Stomach (tissue), 9 donors: Measurements from ENCODE around the gene XPO6. TPM values are rescaled to one million over a fixed set of nuclear protein-coding genes. Genes with fewer than 3 reads are reported as not detected.

Source experiments
- DNase-seq, 2 donors: peaks; one replicate each; pipeline versions ENCODE4 v3.0.0 to v3.0.0-alpha.2; 2013 to 2019
- H3K27ac ChIP-seq, 5 donors: fragments of 200-600 bp in 4 of 5; sonication (generic) in 4 of 5; one replicate each; pipeline ENCODE4 v1.5.1; 2013 to 2019; ENCODE audit warnings: mild to moderate bottlenecking in 1 of 5, moderate library complexity in 1 of 5
- H3K27me3 ChIP-seq, 3 donors: fragments of 200-600 bp; sonication (generic); one replicate each; pipeline ENCODE4 v1.5.1; 2017 to 2019; ENCODE audit warnings: mixed run types in 1 of 3
- H3K36me3 ChIP-seq, 4 donors: fragments of 200-600 bp; sonication (generic); 1 replicate in 3 of 4; 2 replicates in 1 of 4; pipeline ENCODE4 v1.5.1; 2016 to 2019
- H3K4me1 ChIP-seq, 4 donors: fragments of 200-600 bp; sonication (generic); one replicate each; pipeline ENCODE4 v1.5.1; 2016 to 2019
- H3K4me3 ChIP-seq, 4 donors: fragments of 200-600 bp; sonication (generic) in 3 of 4; one replicate each; pipeline ENCODE4 v1.5.1; 2016 to 2019; ENCODE audit warnings: mild to moderate bottlenecking in 1 of 4
- H3K9me3 ChIP-seq, 4 donors: fragments of 200-600 bp; sonication (generic); one replicate each; pipeline ENCODE4 v1.5.1; 2016 to 2019
- EP300 ChIP-seq: sonication (generic); formaldehyde crosslinking; IDR thresholded peaks from one replicate; pipeline ENCODE4 v1.6.1; 2017; ENCODE audit warnings: antibody characterized with exemption
- POLR2A ChIP-seq, 4 donors: fragments of 450-650 bp; IDR thresholded peaks; one replicate each; pipeline ENCODE4 v1.6.1; 2016; ENCODE audit warnings: antibody characterized with exemption in 4 of 4, control low read depth in 2 of 4, mild to moderate bottlenecking in 1 of 4, moderate library complexity in 1 of 4
- POLR2AphosphoS5 ChIP-seq, 3 donors: sonication (generic); formaldehyde crosslinking; IDR thresholded peaks; one replicate each; pipeline ENCODE4 v1.6.1; 2016; ENCODE audit warnings: antibody characterized with exemption in 3 of 3
- WGBS, 5 donors: extraction: QIAGEN DNeasy Blood & Tissue Kit in 3 of 5; methylation state at CpG; one replicate each; pipeline versions ENCODE4 v1.1.5 to v1.1.7; 2013 to 2018; 5-methylcytosine and 5-hydroxymethylcytosine counted together
- intact Hi-C: fragments of 100-400 bp; cut with DNase I; formaldehyde crosslinking; loops from one replicate; pipeline ENCODE4 v1.15.1; 2023; ENCODE audit warnings: low total_unique reads
- polyA plus RNA-seq, 3 donors: library from polyadenylated mRNA; stranded (reverse); fragments of 200-250 nt; gene quantifications; one replicate each; pipeline ENCODE4 v1.2.3, GENCODE V29; 2013
- total RNA-seq, 5 donors: library from RNA; depleted of rRNA; stranded (reverse); fragments of >200 nt; gene quantifications; one replicate each; pipeline versions ENCODE4 v1.1.0 to v1.2.3, GENCODE V29; 2014 to 2016
- TF ChIP-seq, protein P1 (sequence below), 7 experiments: fragments of 450-650 bp in 4 of 7; fragments of 200-600 bp in 3 of 7; sonication (generic) in 3 of 7; IDR thresholded peaks; one replicate each; pipeline ENCODE4 v1.5.1; 2016 to 2019; ENCODE audit warnings: antibody characterized with exemption in 7 of 7, control low read depth in 2 of 7, mild to moderate bottlenecking in 1 of 7
- donor health status: healthy with polysubstance abuse.
- donor health status: Bipolar disorder and iron deficiency.
- donor health status: healthy.

The XPO6 gene
- total and polyA plus RNA-seq, 8 donors: 37.2 to 241 (median 85.2) TPM

DNA sequence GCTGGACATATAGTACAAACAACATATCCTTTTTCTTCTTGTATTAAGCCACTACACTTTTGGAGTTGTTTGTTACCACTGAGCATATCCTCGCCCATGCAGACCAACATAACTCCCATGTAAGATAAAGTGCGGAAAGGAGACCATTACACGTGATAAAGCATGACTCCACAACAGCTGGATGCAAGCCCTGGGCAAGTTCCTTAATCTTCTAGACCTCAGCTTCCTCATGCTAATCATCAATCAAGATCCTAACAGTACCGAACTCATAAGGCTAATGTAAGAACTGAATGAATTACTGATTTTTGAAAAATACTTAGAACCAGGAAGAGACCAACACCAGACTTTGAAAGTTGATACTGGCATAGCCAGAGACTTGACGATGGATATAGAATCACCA is 101.3 kb downstream of the XPO6 start:
- peak in 1 of 2 donors; percentile 4 for DNase-seq
- no peaks in the 10 kb centered on the region for H3K9me3 ChIP-seq
- intact Hi-C loops: no loop called here
- H3K27me3 ChIP-seq: no peaks in the 10 kb centered on the region
- peaks cover 60 to 98% (median 95%) of the 10 kb centered on the region in 4 donors for H3K36me3 ChIP-seq
- peak overlapping the region in 1 of 5 donors; percentile 32 for H3K27ac ChIP-seq
- 64 to 76% (median 74%) methylated on average over 5 of the region's 5 CpGs for WGBS, 5 donors
- peaks cover 0 to 3% (median 0%) of the 10 kb centered on the region in 4 donors for H3K4me1 ChIP-seq
- no peak overlapping the region for H3K4me3 ChIP-seq
- TF ChIP-seq EP300 (no peak), POLR2AphosphoS5 (IDR thresholded peaks at IDR 0.05) (no peak), POLR2A (IDR thresholded peaks at IDR 0.05) (no peak)
- TF ChIP-seq, protein P1, sequence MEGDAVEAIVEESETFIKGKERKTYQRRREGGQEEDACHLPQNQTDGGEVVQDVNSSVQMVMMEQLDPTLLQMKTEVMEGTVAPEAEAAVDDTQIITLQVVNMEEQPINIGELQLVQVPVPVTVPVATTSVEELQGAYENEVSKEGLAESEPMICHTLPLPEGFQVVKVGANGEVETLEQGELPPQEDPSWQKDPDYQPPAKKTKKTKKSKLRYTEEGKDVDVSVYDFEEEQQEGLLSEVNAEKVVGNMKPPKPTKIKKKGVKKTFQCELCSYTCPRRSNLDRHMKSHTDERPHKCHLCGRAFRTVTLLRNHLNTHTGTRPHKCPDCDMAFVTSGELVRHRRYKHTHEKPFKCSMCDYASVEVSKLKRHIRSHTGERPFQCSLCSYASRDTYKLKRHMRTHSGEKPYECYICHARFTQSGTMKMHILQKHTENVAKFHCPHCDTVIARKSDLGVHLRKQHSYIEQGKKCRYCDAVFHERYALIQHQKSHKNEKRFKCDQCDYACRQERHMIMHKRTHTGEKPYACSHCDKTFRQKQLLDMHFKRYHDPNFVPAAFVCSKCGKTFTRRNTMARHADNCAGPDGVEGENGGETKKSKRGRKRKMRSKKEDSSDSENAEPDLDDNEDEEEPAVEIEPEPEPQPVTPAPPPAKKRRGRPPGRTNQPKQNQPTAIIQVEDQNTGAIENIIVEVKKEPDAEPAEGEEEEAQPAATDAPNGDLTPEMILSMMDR (IDR thresholded peaks at IDR 0.05): no peak

DNA sequence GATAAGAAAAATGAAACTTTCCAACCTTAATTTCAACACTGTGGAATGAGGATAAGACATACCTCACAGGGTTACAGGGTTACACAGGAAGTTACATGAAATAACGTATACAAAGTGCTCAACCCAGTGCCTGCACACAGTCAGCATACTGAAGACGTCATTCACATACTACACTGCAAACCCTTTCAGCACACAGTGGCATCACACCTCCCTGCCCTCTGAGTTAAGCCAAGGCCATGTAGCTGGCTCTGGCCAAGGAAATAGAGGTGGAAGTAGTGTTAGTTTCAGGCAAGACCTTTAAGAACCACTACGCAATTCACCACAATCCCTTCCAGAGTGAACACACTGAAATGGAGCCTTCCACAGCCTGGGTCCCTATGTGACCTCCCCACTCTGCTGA is 101.7 kb downstream of the XPO6 start:
- DNase-seq: peak in 1 of 2 donors; percentile 5
- Histone ChIP-seq H3K27ac (peak overlapping the region in 1 of 5 donors; percentile 32), H3K4me3 (no peak overlapping the region), H3K27me3 (no peaks in the 10 kb centered on the region), H3K4me1 (peaks cover 0 to 3% (median 0%) of the 10 kb centered on the region in 4 donors), H3K9me3 (no peaks in the 10 kb centered on the region), H3K36me3 (peaks cover 60 to 98% (median 95%) of the 10 kb centered on the region in 4 donors)
- 58 to 76% (median 63%) methylated on average over 3 of the region's 3 CpGs for WGBS, 5 donors
- TF ChIP-seq EP300: no peak
- no peak for TF ChIP-seq POLR2AphosphoS5 (IDR thresholded peaks at IDR 0.05)
- TF ChIP-seq POLR2A (IDR thresholded peaks at IDR 0.05): no peak
- TF ChIP-seq, protein P1 (IDR thresholded peaks at IDR 0.05): no peak
- intact Hi-C loops: no loop called here

DNA sequence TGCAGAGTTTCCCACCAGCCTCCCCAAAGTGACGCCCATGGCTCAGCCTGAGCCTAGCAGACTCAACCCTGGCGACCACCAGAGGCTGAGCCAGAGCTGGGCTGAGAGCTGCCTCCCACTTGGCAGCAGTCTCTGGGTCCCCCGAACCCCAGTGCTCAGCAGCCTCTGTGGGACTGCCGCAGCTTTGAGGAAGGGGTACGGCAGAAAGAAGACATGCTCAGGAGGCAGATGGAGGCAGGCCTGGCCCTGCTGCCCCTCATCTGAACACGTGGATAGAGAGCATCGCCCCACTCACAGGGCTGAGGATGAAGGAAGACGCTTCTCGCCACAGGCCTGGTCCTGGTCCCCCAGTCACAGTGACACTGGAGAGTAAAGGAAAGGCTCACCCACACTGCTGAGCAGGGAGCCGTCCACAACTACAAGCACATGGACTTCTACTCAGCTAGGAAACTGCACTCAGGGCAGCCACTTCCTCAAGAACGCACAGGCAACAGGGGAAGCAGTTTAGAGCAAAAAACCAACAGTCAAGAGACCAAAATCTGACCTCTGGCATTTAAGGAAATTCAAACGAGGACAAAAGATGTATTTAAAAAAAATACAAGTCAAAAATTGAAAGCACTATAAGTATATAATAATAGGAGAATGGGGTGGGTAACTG is 103.0 kb downstream of the XPO6 start:
- Histone ChIP-seq H3K27me3 (no peaks in the 10 kb centered on the region), H3K9me3 (no peaks in the 10 kb centered on the region), H3K4me3 (no peak overlapping the region), H3K36me3 (peaks cover 67 to 99% (median 96%) of the 10 kb centered on the region in 4 donors), H3K27ac (no peak overlapping the region), H3K4me1 (peaks cover 0 to 3% (median 0%) of the 10 kb centered on the region in 4 donors)
- intact Hi-C loops: no loop called here
- TF ChIP-seq POLR2A (IDR thresholded peaks at IDR 0.05) (no peak), EP300 (no peak), POLR2AphosphoS5 (IDR thresholded peaks at IDR 0.05) (no peak)
- TF ChIP-seq, protein P1 (IDR thresholded peaks at IDR 0.05): no peak
- WGBS, 5 donors: 79 to 89% (median 84%) methylated on average over 12 of the region's 12 CpGs
- peak in 1 of 2 donors; percentile 18 for DNase-seq

DNA sequence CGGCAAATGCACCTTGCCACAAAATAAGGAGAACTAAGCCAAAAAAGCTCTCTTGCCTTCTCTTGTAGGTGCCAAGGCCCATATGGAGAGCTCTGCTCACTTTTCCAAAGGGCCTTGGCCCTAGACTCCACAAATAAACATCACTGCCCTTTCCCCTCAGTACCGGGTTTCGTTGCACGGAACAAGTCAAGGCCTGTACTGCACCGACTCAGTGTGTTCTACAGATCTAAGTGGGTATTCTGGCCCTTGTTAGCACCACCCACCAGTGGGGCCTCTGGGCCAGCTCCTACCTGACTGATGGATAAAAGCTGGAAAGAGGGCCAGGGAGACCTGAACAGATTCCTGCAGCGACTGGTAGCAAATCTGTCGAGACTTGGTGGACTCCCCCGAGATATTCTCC is 104.5 kb downstream of the XPO6 start:
- Histone ChIP-seq H3K27me3 (no peaks in the 10 kb centered on the region), H3K4me1 (peaks cover 0 to 3% (median 0%) of the 10 kb centered on the region in 4 donors), H3K4me3 (no peak overlapping the region), H3K27ac (no peak overlapping the region), H3K36me3 (peaks cover 71 to 100% (median 96%) of the 10 kb centered on the region in 4 donors), H3K9me3 (no peaks in the 10 kb centered on the region)
- TF ChIP-seq POLR2A (IDR thresholded peaks at IDR 0.05) (no peak), POLR2AphosphoS5 (IDR thresholded peaks at IDR 0.05) (no peak), EP300 (no peak)
- TF ChIP-seq, protein P1 (IDR thresholded peaks at IDR 0.05): no peak
- 82 to 96% (median 91%) methylated on average over 8 of the region's 8 CpGs for WGBS, 5 donors
- no peak for DNase-seq
- intact Hi-C loops: no loop called here
